Astrocyte of the spinal cord (primary cell): ENCODE data around the gene COL6A2.
A peak's percentile ranks its signal among the peaks of the same experiment; 100 is the strongest.

Experiments
- DNase-seq: peaks from one replicate; pipeline ENCODE4 v3.0.0; 2011; ENCODE audit warnings: low read depth, low spot score
- H3K4me3 ChIP-seq: 2 replicates; pipeline ENCODE4 v1.5.1; 2011; ENCODE audit warnings: low read depth, mild to moderate bottlenecking, low read length, moderate library complexity
- in situ Hi-C: cut with HindIII; loops from 2 replicates; pipeline ENCODE4 v1.10.0; 2017; ENCODE audit warnings: low sequenced_read_pairs
- TF ChIP-seq, protein P1 (sequence below): IDR thresholded peaks from 2 replicates; pipeline ENCODE4 v1.5.1; 2012; ENCODE audit warnings: low read depth, mild to moderate bottlenecking, low read length, inconsistent platforms

COL6A2 gene

DNA sequence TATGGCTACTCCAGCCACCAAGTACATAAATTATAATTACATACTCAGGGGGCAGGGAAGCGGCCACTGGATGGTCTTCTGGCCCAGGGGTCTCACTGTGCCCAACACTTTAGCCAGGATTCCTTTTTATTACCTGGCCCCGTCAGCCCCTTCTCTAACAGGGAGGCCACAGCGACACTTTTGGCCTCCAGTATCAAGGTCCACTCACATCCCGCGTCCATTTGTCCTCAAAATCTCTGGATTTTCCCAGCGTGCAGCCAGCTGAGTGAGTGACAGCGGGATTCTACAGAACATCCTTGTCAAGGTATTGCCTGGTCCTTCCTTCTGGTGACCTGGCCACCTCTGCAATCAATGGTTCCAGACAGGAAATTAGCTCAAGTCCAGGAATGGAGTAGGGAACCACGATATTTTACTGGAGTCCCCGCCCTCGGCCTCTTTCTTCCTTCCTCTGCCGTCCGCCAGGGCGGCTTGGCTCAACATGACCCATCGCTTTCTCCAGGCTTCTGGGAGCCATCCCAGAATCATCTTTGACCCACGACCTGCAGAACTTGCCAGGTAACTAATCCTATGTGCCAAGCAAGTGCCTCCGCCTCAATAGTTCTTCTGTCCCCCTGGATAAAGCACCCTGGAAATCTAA lies 2.7 kb upstream of the COL6A2 start:
- DNase-seq = no peak
- H3K4me3 ChIP-seq = no peak overlapping the region
- in situ Hi-C loops = no loop called here
- TF ChIP-seq, protein P1, sequence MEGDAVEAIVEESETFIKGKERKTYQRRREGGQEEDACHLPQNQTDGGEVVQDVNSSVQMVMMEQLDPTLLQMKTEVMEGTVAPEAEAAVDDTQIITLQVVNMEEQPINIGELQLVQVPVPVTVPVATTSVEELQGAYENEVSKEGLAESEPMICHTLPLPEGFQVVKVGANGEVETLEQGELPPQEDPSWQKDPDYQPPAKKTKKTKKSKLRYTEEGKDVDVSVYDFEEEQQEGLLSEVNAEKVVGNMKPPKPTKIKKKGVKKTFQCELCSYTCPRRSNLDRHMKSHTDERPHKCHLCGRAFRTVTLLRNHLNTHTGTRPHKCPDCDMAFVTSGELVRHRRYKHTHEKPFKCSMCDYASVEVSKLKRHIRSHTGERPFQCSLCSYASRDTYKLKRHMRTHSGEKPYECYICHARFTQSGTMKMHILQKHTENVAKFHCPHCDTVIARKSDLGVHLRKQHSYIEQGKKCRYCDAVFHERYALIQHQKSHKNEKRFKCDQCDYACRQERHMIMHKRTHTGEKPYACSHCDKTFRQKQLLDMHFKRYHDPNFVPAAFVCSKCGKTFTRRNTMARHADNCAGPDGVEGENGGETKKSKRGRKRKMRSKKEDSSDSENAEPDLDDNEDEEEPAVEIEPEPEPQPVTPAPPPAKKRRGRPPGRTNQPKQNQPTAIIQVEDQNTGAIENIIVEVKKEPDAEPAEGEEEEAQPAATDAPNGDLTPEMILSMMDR = no peak

DNA sequence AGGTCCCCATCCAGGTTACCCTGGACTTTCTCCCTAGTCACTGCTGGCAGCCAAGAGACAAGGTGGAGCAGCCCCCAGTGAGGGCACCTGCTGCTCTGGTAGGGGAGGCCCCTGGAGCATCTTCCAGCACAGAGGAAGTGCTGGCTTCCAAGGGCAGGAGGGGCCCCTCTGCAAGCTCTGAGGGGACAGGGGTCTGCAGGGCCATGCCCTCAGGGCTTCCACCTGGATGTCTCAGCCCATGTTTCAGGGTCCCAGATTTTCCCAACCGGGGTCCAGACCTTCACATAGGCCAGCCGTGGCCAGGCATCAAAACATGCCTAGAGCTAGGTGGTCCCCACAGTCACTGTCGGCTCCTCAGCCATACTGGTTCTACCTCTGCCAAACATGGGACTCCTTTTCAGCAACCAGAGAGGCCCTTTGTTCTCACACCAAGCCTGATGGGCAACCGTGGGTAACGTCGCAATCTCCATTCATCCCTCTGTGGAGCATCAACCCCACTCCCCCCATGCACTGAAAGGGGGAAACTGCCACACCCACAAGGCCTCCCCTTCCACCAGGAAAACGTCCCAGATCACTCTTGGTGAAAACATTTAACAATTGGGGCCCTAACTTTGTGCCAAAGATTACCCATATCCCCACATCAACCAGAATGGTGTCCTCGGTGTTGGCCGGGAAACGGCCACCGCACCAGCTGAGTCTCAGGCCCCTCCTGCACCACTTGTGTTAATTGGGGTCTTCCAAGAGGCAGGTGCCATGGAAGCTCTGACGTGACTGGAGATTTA lies 1.9 kb upstream of the COL6A2 start:
- no peak for DNase-seq
- H3K4me3 ChIP-seq = no peak overlapping the region
- TF ChIP-seq, protein P1 = no peak
- in situ Hi-C loops = no loop called here

DNA sequence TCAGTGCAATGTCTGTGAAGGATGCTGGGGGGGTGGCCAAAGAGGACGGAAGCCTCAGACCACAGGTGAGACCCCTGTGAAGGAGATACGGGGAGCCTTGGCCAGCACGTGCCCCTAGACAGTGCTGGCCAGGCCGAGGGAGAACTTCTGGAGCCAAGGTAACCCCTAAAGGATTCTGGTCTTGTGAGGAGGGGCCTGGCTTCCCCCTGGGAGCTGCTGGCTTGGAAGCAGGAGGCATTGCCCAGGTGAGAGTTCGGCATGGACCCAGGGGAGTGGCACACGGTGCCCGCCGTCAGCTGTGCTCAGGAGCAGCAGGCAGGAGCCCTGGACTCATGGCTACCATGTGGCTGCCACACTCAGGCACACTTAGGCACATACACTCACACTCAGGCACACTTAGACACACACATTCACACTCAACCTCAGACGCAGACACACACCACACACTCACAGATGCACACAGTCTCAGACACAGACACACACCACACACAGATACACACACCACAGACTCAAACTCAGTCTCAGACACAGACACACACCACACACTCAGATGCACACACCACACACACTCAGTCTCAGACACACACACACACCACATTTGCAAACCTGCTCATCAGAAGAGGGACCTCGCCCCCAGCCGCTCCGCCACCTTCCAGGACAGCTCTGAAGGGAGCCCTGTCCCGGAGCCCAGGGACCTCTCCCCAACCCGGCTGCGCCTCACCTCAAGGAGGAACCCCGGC lies 1.1 kb upstream of the COL6A2 start:
- TF ChIP-seq, protein P1 = no peak
- H3K4me3 ChIP-seq = peak overlapping the region; percentile 77
- DNase-seq = no peak
- in situ Hi-C loops = no loop called here

DNA sequence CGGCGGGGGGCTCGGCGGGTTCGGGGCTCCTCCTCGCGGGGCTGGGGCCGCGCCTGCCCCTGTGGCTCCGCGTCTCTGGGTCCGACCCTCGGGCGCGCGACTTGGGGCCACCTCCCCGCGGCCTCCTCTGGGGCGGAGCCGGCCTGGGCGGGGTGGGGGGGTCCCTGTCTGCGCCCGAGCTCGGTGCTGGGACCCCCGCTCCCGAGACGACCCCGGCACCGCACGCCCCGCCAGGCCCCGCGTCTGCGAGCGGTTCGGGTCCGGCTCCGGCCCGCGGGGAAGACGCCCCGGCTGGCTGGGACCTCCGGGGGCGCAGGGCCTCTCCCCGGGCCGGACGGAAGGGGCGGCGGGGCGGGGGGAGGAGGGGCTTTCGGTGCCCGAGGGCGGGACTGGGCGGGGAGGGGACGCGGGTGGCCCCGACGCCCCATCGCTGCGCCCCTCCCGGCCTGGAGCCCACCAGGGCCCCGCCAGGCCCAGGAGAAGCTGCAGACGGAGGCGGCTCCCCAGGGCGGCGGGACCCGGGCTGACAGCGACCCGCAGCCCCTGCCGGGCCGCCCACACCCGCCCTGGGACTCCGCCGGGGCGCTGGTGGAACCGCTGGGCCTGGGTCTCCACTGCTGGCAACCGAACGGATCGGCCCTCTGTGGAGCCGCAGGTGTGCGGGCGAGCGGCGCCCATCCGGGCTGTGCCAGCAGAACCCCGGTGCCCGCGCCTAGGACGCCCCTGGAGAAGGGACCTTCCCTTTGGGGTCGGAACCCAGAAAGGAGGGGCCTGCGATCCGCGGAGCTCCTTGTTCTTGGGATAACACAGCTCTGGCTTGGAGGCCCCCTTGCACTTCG lies 610 bp downstream of the COL6A2 start:
- H3K4me3 ChIP-seq = peak overlapping the region; percentile 77
- DNase-seq = no peak
- TF ChIP-seq, protein P1 = no peak
- in situ Hi-C loops = no loop called here

DNA sequence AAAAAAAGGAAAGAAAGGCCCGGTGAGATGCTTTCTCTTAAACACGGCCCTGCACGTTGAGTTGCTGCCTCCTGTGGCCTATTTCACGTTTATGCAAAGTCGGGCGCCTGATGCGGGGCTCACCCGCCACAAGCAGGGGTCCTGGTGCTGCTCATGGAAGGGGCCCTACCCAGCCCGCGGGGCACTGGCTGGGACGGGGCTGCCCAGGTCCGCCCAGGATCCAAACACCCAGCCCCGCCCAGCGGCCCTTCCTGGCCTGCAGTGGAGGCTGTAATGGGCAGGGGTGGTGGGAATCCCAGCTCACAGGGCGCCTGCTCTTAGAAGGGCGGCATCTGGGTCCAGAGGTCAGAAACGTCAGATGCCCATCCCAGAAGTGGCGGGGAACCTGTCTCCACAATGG lies 1.6 kb downstream of the COL6A2 start:
- peak overlapping the region; percentile 77 for H3K4me3 ChIP-seq
- DNase-seq = no peak
- in situ Hi-C loops = no loop called here
- TF ChIP-seq, protein P1 = peak; percentile 32

DNA sequence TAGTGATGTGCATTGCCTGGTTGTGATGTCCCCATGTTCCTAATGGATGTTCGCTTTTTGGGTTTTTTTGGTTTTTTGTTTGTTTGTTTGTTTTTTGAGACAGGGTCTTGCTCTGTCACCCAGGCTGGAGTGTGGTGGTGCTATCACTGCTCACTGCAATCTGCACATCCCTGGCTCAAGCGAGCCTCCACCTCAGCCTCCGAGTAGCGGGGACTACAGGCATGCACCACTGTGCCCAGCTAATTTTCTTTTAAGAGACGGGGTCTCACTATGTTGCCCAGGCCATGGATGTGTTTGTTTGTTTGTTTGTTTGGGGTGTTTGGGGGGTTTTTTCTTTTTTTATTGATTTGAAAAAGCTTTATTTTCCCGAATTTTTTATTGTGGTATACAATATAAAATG lies 2.1 kb downstream of the COL6A2 start:
- TF ChIP-seq, protein P1 = no peak
- in situ Hi-C loops = no loop called here
- H3K4me3 ChIP-seq = peak overlapping the region; percentile 77
- DNase-seq = no peak
